ENCODE measurements around the gene ARMC8.

GRCh38 chr3:138199851-138200250 lies 12.8 kb downstream of the ARMC8 start:
- TF ChIP-seq CTCF (IDR thresholded peaks at IDR 0.05; ENCODE audit: poor library complexity, severe bottlenecking) (no peak), POLR2AphosphoS5 (IDR thresholded peaks at IDR 0.05) (no peak), EZH2 (IDR thresholded peaks at IDR 0.05; ENCODE audit: borderline replicate concordance, insufficient read depth, low read length, poor library complexity, severe bottlenecking) (no peak), TAF1 (IDR thresholded peaks at IDR 0.05; ENCODE audit: low read depth) (no peak), EP300 (conservative IDR thresholded peaks at IDR 0.05; ENCODE audit: poor library complexity, severe bottlenecking) (no peak)
